ENCODE measurements around the gene UBE2I.

UBE2I gene

GRCh38 chr16:1361685-1362360, 52.4 kb downstream of the UBE2I start:
- no peak for DNase-seq (ENCODE audit: low read depth)

DNA sequence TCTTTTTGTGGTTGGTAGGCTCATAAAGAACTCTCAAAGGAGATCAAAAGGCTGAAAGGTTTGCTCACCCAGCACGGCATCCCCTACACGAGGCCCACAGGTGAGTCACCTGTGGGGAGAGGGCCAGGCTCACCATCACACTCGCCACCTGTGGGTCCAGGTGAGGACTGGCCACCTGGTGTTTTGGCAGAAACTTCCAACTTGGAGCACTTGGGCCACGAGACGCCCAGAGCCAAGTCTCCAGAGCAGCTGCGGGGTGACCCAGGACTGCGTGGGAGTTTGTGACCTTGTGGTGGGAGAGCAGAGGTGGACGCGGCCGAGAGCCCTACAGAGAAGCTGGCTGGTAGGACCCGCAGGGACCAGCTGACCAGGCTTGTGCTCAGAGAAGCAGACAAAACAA, 53.4 kb downstream of the UBE2I start:
- no peak for DNase-seq (ENCODE audit: low read depth)

GRCh38 chr16:1363501-1364041, 54.1 kb downstream of the UBE2I start:
- DNase-seq (ENCODE audit: low read depth): peak; percentile 46

DNA sequence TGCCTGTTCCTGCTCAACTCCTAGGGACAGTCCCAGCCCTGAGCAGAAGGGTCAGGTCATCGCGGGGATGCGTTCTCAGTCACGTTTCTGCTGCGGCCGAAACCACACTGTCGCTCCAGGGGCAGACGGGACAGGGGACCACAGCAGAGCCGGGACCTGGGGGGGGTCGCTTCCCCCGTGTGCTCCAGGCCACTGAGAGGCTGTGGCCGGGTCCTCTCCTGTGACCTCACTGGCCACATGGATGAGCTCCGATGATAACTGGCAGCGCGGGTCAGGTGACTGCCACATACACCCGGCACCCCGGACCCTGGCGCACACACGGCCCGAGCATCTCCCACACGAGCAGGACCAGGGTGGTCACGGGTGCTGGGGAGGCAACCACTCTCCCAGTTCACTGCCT, 55.1 kb downstream of the UBE2I start:
- DNase-seq (ENCODE audit: low read depth): no peak

DNA sequence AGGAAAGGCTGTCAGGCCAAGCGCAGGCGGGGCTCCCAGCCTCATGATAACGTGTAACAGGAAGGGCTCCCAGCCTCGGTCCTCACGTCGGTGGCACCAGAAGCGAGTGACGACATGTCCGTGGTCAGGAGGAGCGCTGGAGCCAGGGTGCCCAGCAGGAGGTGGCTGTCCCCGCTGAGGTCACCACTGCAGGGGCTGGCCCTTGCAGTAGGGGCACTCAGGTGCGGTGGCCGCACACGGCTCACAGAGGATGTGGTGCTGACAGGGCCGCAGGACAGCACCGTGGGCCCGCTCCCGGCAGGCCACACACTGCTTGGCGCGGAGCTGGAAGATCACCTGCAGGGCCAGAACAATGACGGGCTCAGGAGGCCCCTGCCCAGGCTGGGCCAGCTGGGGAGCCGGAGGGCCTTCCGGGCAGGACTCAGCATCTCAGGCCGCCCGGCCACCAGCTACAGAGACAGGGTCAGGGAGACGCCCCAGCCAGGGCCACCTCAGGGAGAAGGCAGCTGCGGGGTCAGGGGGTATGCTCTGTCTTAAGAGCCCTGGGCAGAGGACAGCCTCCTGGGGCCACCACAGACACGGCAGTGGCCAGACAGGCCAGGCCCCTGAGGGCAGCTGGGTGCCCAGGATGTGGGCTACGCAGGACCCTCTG, 56.8 kb downstream of the UBE2I start:
- DNase-seq (ENCODE audit: low read depth): no peak

GRCh38 chr16:1366712-1367299, 57.4 kb downstream of the UBE2I start:
- no peak for DNase-seq (ENCODE audit: low read depth)

DNA sequence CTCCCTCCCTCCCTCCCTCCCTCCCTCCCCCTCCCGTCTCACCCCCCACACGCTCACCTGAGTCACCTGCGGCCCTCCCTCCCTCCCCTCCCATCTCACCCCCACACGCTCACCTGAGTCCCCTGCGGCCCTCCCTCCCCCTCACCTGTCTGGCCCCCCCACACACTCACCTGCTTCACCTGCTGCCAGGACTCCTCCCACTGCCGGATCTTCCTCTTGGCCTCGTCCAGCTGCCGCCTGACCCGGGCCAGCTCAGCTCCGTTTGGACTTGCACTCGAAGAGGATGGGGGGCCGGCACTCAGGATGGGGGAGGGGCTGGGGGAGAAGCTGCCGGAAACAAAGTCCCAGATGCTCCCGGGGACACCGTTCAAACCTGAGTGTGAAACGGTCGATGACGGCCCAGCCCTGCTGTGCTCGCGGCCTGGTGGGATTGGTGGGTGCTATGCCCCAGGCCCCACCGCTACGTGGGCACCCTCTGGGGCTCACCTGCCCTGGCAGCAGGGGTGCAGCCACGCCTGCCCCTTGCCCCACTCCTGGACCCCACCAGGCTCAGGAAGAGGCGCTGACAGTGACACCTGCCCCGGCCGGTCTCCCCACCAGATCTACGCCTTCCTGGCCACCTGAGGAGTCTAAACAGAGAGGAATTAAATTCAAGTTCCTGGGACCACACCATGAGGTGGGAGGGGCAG, 58.2 kb downstream of the UBE2I start:
- no peak for DNase-seq (ENCODE audit: low read depth)

DNA sequence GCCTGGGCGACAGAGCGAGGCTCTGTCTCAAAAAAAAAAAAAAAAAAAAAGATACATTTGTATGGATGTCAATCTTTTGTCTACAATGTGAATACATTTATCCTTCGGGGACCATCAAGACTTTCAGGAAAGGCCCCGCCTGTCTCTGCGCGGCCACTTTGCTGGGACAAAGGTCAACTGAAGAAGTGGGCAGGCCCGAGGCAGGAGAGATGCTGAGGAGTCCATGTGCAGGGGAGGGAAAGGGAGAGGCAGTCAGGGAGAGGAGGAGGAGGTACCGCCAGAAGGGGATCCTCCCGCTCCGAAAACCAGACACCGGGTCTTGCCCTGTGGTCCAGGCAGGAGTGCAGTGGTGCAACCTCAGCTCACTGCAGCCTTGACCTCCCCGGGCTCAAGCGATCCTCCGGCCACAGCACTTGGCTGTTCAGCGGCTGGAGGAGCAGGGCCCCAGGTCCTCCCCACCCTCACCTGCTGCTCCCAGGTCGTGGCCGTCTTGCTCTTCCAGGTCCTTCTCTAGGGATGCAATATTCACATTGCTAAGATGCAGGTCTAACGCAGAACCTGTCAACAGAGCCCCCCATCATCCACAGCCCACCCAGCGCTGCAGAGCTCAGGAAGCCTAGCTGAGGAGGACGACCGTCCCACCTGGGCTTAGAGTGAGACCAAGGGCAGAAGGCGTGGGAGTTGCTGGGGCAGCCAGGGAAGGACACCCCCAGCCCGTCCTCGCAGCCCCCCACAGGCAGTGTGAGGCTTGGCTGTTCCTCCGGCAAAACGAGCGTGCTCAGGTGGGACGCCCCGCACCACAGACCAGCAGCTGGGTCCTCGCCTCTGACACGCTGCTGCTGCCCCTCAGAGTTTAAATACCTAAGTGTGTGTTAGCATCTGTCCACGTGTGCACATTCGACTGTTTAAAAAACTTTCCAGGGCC, 61.9 kb downstream of the UBE2I start:
- DNase-seq (ENCODE audit: low read depth): no peak

GRCh38 chr16:1372292-1372950, 63.0 kb downstream of the UBE2I start:
- no peak for DNase-seq (ENCODE audit: low read depth)

GRCh38 chr16:1374418-1375297, 65.2 kb downstream of the UBE2I start:
- no peak for DNase-seq (ENCODE audit: low read depth)

GRCh38 chr16:1375298-1375640, 65.8 kb downstream of the UBE2I start:
- DNase-seq (ENCODE audit: low read depth): no peak

DNA sequence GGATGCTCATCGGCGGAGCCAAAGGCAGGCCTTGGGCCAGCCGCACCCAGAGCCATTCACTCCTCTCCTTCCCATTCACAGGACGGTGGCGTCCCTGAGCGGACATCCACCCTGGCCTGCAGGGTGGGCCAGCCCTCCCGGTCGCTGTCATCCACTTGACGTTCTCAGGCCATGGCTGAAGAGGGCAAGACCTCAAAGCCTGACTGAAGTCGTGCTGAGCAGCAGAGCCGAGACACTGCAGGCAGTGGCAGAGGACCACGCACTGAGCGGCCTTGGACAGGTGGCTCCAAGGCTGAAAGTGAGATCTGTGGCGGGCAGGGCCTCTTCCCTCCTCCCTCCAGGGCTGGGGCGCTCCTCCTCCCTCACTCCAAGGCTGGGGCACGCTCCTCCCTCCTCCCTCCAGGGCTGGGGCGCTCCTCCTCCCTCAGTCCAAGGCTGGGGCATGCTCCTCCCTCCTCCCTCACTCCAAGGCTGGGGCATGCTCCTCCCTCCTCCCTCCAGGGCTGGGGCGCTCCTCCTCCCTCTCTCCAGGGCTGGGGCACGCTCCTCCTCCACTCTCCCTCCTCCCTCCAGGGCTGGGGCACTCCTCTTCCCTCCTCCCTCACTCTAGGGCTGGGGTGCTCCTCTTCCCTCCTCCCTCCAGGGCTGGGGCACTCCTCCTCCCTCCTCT, 66.4 kb downstream of the UBE2I start:
- no peak for DNase-seq (ENCODE audit: low read depth)
